HG02938 (cell line): ENCODE results near the gene TMEM86A.

ENCODE experiments used
- ATAC-seq: cut with Tn5 transposase; IDR thresholded peaks from one replicate; pipeline ENCODE4 v1.9.1; 2021; ENCODE audit warnings: mild to moderate bottlenecking, moderate library complexity; ENCODE audit not compliant: unreplicated experiment

Gene TMEM86A

GRCh38 chr11:18752502-18752901 lies 53.9 kb downstream of the TMEM86A start:
- no peak for ATAC-seq

- no peak for ATAC-seq
These were observed 55.7 kb downstream of the TMEM86A start for GRCh38 chr11:18754308-18754707.
